ENCODE results near the gene TNFRSF17.

- TF ChIP-seq CTCF (IDR thresholded peaks at IDR 0.05; ENCODE audit: low read length) (no peak), EZH2 (optimal IDR thresholded peaks at IDR 0.05; ENCODE audit: low read depth, low read length) (no peak)
Observed at GRCh38 chr16:12009462-12009861, 44.5 kb downstream of the TNFRSF17 start.

Data from MM.1S (cell line).